GM08714 (cell line): Measurements from ENCODE around the gene CALY.

Source experiments
- H3K4me3 ChIP-seq: fragments of 200-500 bp; sonication (Bioruptor generic); 2 replicates; pipeline ENCODE4 v1.5.1; 2014; ENCODE audit warnings: mild to moderate bottlenecking, low read length, inconsistent platforms
- ZNF274 ChIP-seq: IDR thresholded peaks from 2 replicates; pipeline ENCODE4 v1.6.1; 2012; ENCODE audit warnings: mild to moderate bottlenecking, low read depth, low read length

The CALY gene

GRCh38 chr10:133359554-133359971 is 22.9 kb upstream of the CALY start:
- TF ChIP-seq ZNF274: no peak

GRCh38 chr10:133358925-133359310 is 22.2 kb upstream of the CALY start:
- TF ChIP-seq ZNF274: no peak
- H3K4me3 ChIP-seq: no peak overlapping the region

More at GRCh38 chr10:133359554-133359971, 22.9 kb upstream of the CALY start:
- H3K4me3 ChIP-seq: no peak overlapping the region

- TF ChIP-seq ZNF274: no peak
Measured at GRCh38 chr10:133358162-133358924, 21.6 kb upstream of the CALY start.

GRCh38 chr10:133357285-133358161 is 20.8 kb upstream of the CALY start, which contains the start of gene FUOM:
TSS of gene FUOM (minus strand) at chr10:133358019. CDS start at chr10:133358007, 12 bp downstream.
- no peak for TF ChIP-seq ZNF274
- H3K4me3 ChIP-seq: peak within 1 kb of the TSS; percentile 62; the same call in 1 of the 2 replicates

More at GRCh38 chr10:133358162-133358924, 21.6 kb upstream of the CALY start:
- no peak overlapping the region for H3K4me3 ChIP-seq

GRCh38 chr10:133356549-133357284 is 20.0 kb upstream of the CALY start:
- no peak for TF ChIP-seq ZNF274
- peak overlapping the region; percentile 62; the same call in 1 of the 2 replicates for H3K4me3 ChIP-seq

GRCh38 chr10:133355991-133356390 is 19.3 kb upstream of the CALY start:
- TF ChIP-seq ZNF274: no peak
- H3K4me3 ChIP-seq: no peak overlapping the region

- no peak for TF ChIP-seq ZNF274
- H3K4me3 ChIP-seq: no peak overlapping the region
Measured at GRCh38 chr10:133355266-133355665, 18.6 kb upstream of the CALY start.

- no peak overlapping the region for H3K4me3 ChIP-seq
- no peak for TF ChIP-seq ZNF274
Measured at GRCh38 chr10:133354672-133355240, 18.1 kb upstream of the CALY start.

GRCh38 chr10:133353988-133354605 is 17.4 kb upstream of the CALY start:
- no peak for TF ChIP-seq ZNF274

GRCh38 chr10:133353202-133353959 is 16.7 kb upstream of the CALY start:
- H3K4me3 ChIP-seq: no peak overlapping the region
- no peak for TF ChIP-seq ZNF274

More at GRCh38 chr10:133353988-133354605, 17.4 kb upstream of the CALY start:
- H3K4me3 ChIP-seq: no peak overlapping the region

GRCh38 chr10:133351408-133352318 is 15.0 kb upstream of the CALY start:
- no peak overlapping the region for H3K4me3 ChIP-seq
- TF ChIP-seq ZNF274: no peak

GRCh38 chr10:133350950-133351329 is 14.2 kb upstream of the CALY start:
- H3K4me3 ChIP-seq: no peak overlapping the region
- no peak for TF ChIP-seq ZNF274
